Endothelial cell of umbilical vein (primary cell): ENCODE results near the gene SMOC1. TPM values are rescaled to one million over a fixed set of nuclear protein-coding genes. Genes with fewer than 3 reads are reported as not detected.

Source experiments
- BruUV-seq: library from RNA; stranded (reverse); fragments of 400-500 nt; replicated peaks from 2 replicates; lab custom pipeline; 2021; lab: Mats Ljungman, UMichigan
- CTCF ChIA-PET: fragments of 300-600, 350-600 bp; sonication (Branson Sonifier 250); formaldehyde crosslinking; loops from one replicate; lab custom pipeline; 2021; ENCODE audit warnings: antibody characterized with exemption, inconsistent platforms; lab: Charles Lee
- POLR2A ChIA-PET: fragments of 300-600, 350-600 bp; sonication (Branson Sonifier 250); formaldehyde crosslinking; loops from one replicate; lab custom pipeline; 2021; ENCODE audit warnings: antibody characterized with exemption, inconsistent platforms; lab: Charles Lee
- DNase-seq: peaks from one replicate; pipeline ENCODE4 v3.0.0-alpha.2; 2011; ENCODE audit warnings: low read depth, low spot score
- FAIRE-seq: peaks from 2 replicates; lab custom pipeline; 2011; peaks lifted over from hg19 to GRCh38; lab: Jason Lieb, UNC
- H2AFZ ChIP-seq: 2 replicates; pipeline ENCODE4 v1.6.0; 2012; ENCODE audit warnings: low read depth, low read length, control low read depth, inconsistent platforms
- H3K27ac ChIP-seq: 2 replicates; pipeline ENCODE4 v1.5.1; 2011; ENCODE audit warnings: low read depth, mild to moderate bottlenecking, control low read depth, low read length, moderate library complexity; ENCODE audit not compliant: insufficient read depth
- H3K27me3 ChIP-seq, 2 experiments: 2 replicates each; pipeline versions ENCODE4 v1.6.0 to v1.6.1; 2011; ENCODE audit warnings: low read length in 2 of 2, mixed read lengths in 1 of 2; ENCODE audit not compliant: control insufficient read depth in 2 of 2, insufficient read depth in 2 of 2
- H3K36me3 ChIP-seq, 2 experiments: 2 replicates in 1 of 2; 3 replicates in 1 of 2; pipeline ENCODE4 v1.5.1; 2011; ENCODE audit warnings: low read length in 2 of 2, mild to moderate bottlenecking in 1 of 2, moderate library complexity in 1 of 2; ENCODE audit not compliant: control insufficient read depth in 2 of 2, insufficient read depth in 2 of 2; ENCODE audit errors: extremely low read depth in 1 of 2
- H3K4me1 ChIP-seq: 3 replicates; pipeline ENCODE4 v1.5.1; 2011; ENCODE audit warnings: mild to moderate bottlenecking, low read length; ENCODE audit not compliant: control insufficient read depth, insufficient read depth; ENCODE audit errors: extremely low read depth
- H3K4me2 ChIP-seq: 2 replicates; pipeline ENCODE4 v1.6.1; 2011; ENCODE audit warnings: low read length, control low read depth, mixed read lengths; ENCODE audit not compliant: insufficient read depth
- H3K4me3 ChIP-seq, 3 experiments: fragments of 200-600 bp in 1 of 3; sonication (generic), shearing (Covaris generic) in 1 of 3; replicated peaks in 1 of 3; 2 replicates each; pipeline ENCODE4 v1.5.1; 2011 to 2016; ENCODE audit warnings: control low read depth in 3 of 3, low read length in 3 of 3, mild to moderate bottlenecking in 2 of 3, inconsistent platforms in 1 of 3, low read depth in 1 of 3, moderate library complexity in 1 of 3; ENCODE audit not compliant: insufficient read depth in 1 of 3
- H3K79me2 ChIP-seq: 2 replicates; pipeline ENCODE4 v1.6.0; 2012; ENCODE audit warnings: low read length, inconsistent platforms; ENCODE audit not compliant: control insufficient read depth, insufficient read depth
- H3K9ac ChIP-seq: replicated peaks from 2 replicates; pipeline ENCODE3; 2011; ENCODE audit warnings: low read length, control low read depth; ENCODE audit not compliant: insufficient read depth; ENCODE audit errors: extremely low read depth
- H3K9me1 ChIP-seq: replicated peaks from 3 replicates; pipeline ENCODE4 v1.6.0; 2011; ENCODE audit warnings: mild to moderate bottlenecking, low read length; ENCODE audit not compliant: control insufficient read depth, insufficient read depth; ENCODE audit errors: extremely low read depth
- H3K9me3 ChIP-seq: replicated peaks from 2 replicates; pipeline ENCODE4 v1.5.1; 2012; ENCODE audit warnings: low read length, inconsistent platforms; ENCODE audit not compliant: control insufficient read depth, insufficient read depth
- H4K20me1 ChIP-seq: replicated peaks from 2 replicates; pipeline ENCODE3; 2011; ENCODE audit warnings: mild to moderate bottlenecking, low read length; ENCODE audit not compliant: control insufficient read depth, insufficient read depth; ENCODE audit errors: extremely low read depth
- EZH2 ChIP-seq: IDR thresholded peaks from 2 replicates; pipeline ENCODE4 v1.6.1; 2012; ENCODE audit warnings: borderline replicate concordance, low read depth, mild to moderate bottlenecking, moderate library complexity, low read length, inconsistent platforms; ENCODE audit not compliant: severe bottlenecking
- FOS ChIP-seq: IDR thresholded peaks from 2 replicates; pipeline ENCODE4 v1.6.1; 2011; ENCODE audit warnings: mild to moderate bottlenecking, low read length, moderate library complexity, borderline replicate concordance; ENCODE audit not compliant: insufficient read depth
- GATA2 ChIP-seq: IDR thresholded peaks from 2 replicates; pipeline ENCODE4 v1.7.0; 2011; ENCODE audit warnings: low read depth, mild to moderate bottlenecking, moderate library complexity, mixed read lengths, low read length; ENCODE audit not compliant: insufficient read length, insufficient read depth
- JUN ChIP-seq: IDR thresholded peaks from 2 replicates; pipeline ENCODE4 v1.6.1; 2011; ENCODE audit warnings: borderline replicate concordance, low read depth; ENCODE audit not compliant: insufficient read length, insufficient read depth
- MYC ChIP-seq: IDR thresholded peaks from one replicate; pipeline ENCODE4 v1.6.1; 2011; ENCODE audit warnings: mild to moderate bottlenecking, low read depth, low read length
- POLR2A ChIP-seq: IDR thresholded peaks from 2 replicates; pipeline ENCODE4 v1.6.1; 2012; ENCODE audit warnings: low read depth, mild to moderate bottlenecking, control low read depth, low read length
- POLR2AphosphoS5 ChIP-seq: IDR thresholded peaks from 2 replicates; pipeline ENCODE4 v1.6.1; 2012; ENCODE audit warnings: low read depth, mild to moderate bottlenecking, control low read depth, low read length, moderate library complexity; ENCODE audit not compliant: insufficient read depth
- dilution Hi-C: fragments of 300-500 bp; cut with MboI; formaldehyde crosslinking; loops from one replicate; pipeline ENCODE4 v1.15.0; 2019; ENCODE audit warnings: low sequenced_read_pairs; ENCODE audit not compliant: extremely low pct_ligation_motif_present
- intact Hi-C: fragments of 100-400 bp; cut with micrococcal nuclease; formaldehyde crosslinking; loops from one replicate; pipeline ENCODE4 v1.10.0; 2022
- polyA plus RNA-seq, 4 experiments: library from polyadenylated mRNA; depleted of rRNA in 3 of 4; stranded (reverse) in 3 of 4; unstranded in 1 of 4; fragments of >200 nt; gene quantifications; 2 replicates each; pipeline versions ENCODE4 v1.2.1 to v1.2.3, GENCODE V29; 2011 to 2012; ENCODE audit warnings: missing spikeins in 1 of 4
- total RNA-seq: library from RNA; stranded (reverse); gene quantifications from 2 replicates; pipeline ENCODE4 v1.2.3, GENCODE V29; 2021
- TF ChIP-seq, protein P1 (sequence below), 2 donors: IDR thresholded peaks; 1 replicate in 1 of 2; 2 replicates in 1 of 2; pipeline ENCODE4 v1.5.1; 2011; ENCODE audit warnings: low read length in 2 of 2, mild to moderate bottlenecking in 2 of 2, moderate library complexity in 2 of 2, control low read depth in 1 of 2, inconsistent platforms in 1 of 2, low read depth in 1 of 2; ENCODE audit not compliant: insufficient read depth in 1 of 2; ENCODE audit errors: extremely low read depth in 1 of 2
- TF ChIP-seq, protein P2 (sequence below): IDR thresholded peaks from 2 replicates; pipeline ENCODE4 v1.6.1; 2011; ENCODE audit not compliant: insufficient read depth, insufficient read length

The SMOC1 gene
- total and polyA plus RNA-seq, 2 donors (not counting 3 experiments of a cell fraction or from before 2014, with no cell fraction given): 0.97 to 1.1 TPM

- dilution Hi-C loops: no loop called here
Observed at GRCh38 chr14:70061108-70061507, 181.9 kb downstream of the SMOC1 start.

More at GRCh38 chr14:70061108-70061507, 181.9 kb downstream of the SMOC1 start:
- no TSS peak for BruUV-seq
- POLR2A ChIA-PET: no interaction called here
- Histone ChIP-seq H3K27ac (no peak overlapping the region), H3K9ac (no peak overlapping the region), H3K79me2 (no peaks in the 10 kb centered on the region), H3K4me2 (no peak overlapping the region), H3K4me3 (no peak overlapping the region), H3K27me3 (no peaks in the 10 kb centered on the region), H3K9me1 (no peaks in the 10 kb centered on the region), H3K9me3 (no peaks in the 10 kb centered on the region), H2AFZ (no peak overlapping the region), H3K4me1 (no peaks in the 10 kb centered on the region), H4K20me1 (no peaks in the 10 kb centered on the region), H3K36me3 (no peaks in the 10 kb centered on the region)
- FAIRE-seq (no peak), DNase-seq (no peak)
- CTCF ChIA-PET: no interaction called here
- intact Hi-C loops: no loop called here
- TF ChIP-seq, protein P1, sequence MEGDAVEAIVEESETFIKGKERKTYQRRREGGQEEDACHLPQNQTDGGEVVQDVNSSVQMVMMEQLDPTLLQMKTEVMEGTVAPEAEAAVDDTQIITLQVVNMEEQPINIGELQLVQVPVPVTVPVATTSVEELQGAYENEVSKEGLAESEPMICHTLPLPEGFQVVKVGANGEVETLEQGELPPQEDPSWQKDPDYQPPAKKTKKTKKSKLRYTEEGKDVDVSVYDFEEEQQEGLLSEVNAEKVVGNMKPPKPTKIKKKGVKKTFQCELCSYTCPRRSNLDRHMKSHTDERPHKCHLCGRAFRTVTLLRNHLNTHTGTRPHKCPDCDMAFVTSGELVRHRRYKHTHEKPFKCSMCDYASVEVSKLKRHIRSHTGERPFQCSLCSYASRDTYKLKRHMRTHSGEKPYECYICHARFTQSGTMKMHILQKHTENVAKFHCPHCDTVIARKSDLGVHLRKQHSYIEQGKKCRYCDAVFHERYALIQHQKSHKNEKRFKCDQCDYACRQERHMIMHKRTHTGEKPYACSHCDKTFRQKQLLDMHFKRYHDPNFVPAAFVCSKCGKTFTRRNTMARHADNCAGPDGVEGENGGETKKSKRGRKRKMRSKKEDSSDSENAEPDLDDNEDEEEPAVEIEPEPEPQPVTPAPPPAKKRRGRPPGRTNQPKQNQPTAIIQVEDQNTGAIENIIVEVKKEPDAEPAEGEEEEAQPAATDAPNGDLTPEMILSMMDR (IDR thresholded peaks at IDR 0.05; ENCODE audit: extremely low read depth in 1 of 2, insufficient read depth in 1 of 2, low read depth in 1 of 2, low read length in 2 of 2): no peak
- TF ChIP-seq, protein P2, sequence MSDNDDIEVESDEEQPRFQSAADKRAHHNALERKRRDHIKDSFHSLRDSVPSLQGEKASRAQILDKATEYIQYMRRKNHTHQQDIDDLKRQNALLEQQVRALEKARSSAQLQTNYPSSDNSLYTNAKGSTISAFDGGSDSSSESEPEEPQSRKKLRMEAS: no peak
- TF ChIP-seq JUN: no peak
- no peak for TF ChIP-seq GATA2
- TF ChIP-seq MYC: no peak
- TF ChIP-seq FOS: no peak
- TF ChIP-seq POLR2AphosphoS5: no peak
- no peak for TF ChIP-seq EZH2
- TF ChIP-seq POLR2A: no peak
